ENCODE results near the gene CBS. TPM values are rescaled to one million over a fixed set of nuclear protein-coding genes. Genes with fewer than 3 reads are reported as not detected.

CBS gene
- total and polyA plus RNA-seq, 2 donors (not counting 1 experiment from before 2014, with no cell fraction given): 0.15 to 2.0 TPM

DNA sequence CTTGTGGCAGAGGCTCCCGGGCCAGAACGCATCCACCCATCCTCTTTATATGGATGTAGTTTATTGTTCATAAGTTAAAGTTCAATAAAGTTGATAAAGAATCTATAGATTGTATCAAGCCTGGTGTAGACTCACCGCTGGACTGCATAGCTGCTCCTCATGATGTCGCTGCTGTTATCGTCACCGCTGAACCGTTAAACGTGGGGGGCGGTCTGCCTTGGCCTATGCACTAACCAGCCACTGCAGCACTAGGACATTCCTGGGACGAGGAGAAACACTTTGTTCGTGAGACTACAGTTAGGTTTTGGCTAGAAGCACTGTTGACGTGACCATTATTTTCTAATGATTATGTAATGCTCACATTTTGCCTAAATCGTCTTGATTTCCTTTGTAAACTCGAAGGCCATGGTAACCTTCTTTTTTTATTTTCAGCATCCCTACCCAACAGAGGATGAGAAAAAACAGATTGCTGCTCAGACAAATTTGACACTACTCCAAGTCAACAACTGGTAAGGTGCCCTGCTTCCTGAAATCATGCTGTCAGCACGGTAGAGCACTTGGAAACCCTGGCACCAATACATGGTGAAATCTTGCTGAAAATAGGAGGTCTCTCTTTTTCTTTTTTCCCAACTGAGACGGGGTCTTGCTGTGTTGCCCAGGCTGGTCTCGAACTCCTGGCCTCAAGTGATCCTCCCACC lies 51.0 kb downstream of the CBS start:
- Histone ChIP-seq H3K9ac (ENCODE audit: low read length) (no peak overlapping the region), H3K4me1 (ENCODE audit: control insufficient read depth in 2 of 2, insufficient read depth in 2 of 2, low read length in 2 of 2) (peaks cover 0 to 15% of the 10 kb centered on the region in 2 donors), H3K27me3 (replicated peaks in 1 of 4; ENCODE audit: control extremely low read depth in 1 of 4, control insufficient read depth in 3 of 4, insufficient read depth in 4 of 4, low read length in 3 of 4) (no peaks in the 10 kb centered on the region), H3K27ac (ENCODE audit: low read length in 2 of 2) (no peak overlapping the region), H3K4me2 (replicated peaks; ENCODE audit: low read depth, low read length, poor library complexity, severe bottlenecking) (no peak overlapping the region), H3K4me3 (ENCODE audit: control extremely low read depth in 1 of 5, extremely low read depth in 1 of 5, insufficient read depth in 1 of 5, low read depth in 2 of 5, low read length in 4 of 5) (no peak overlapping the region), H4K20me1 (ENCODE audit: control insufficient read depth, insufficient read depth, low read length, poor library complexity, severe bottlenecking) (no peaks in the 10 kb centered on the region), H3K79me2 (ENCODE audit: control insufficient read depth, insufficient read depth, low read length) (no peaks in the 10 kb centered on the region), H2AFZ (ENCODE audit: insufficient read depth, low read depth, low read length, poor library complexity, severe bottlenecking) (no peak overlapping the region), H3K9me3 (ENCODE audit: control extremely low read depth in 1 of 3, control insufficient read depth in 2 of 3, insufficient read depth in 1 of 3, low read length in 2 of 3) (no peaks in the 10 kb centered on the region), H3K36me3 (replicated peaks in 1 of 2; ENCODE audit: control extremely low read depth in 1 of 2, control insufficient read depth in 1 of 2, extremely low read depth in 1 of 2, insufficient read depth in 2 of 2, low read length in 1 of 2) (peaks cover 0 to 56% of the 10 kb centered on the region in 2 experiments)
- ChIA-PET CTCF (no interaction called here), POLR2A (no interaction called here)
- no peak for TF ChIP-seq EZH2 (IDR thresholded peaks at IDR 0.05; ENCODE audit: borderline replicate concordance, insufficient read depth, low read depth, low read length, poor library complexity, severe bottlenecking)
- TF ChIP-seq, protein P1, sequence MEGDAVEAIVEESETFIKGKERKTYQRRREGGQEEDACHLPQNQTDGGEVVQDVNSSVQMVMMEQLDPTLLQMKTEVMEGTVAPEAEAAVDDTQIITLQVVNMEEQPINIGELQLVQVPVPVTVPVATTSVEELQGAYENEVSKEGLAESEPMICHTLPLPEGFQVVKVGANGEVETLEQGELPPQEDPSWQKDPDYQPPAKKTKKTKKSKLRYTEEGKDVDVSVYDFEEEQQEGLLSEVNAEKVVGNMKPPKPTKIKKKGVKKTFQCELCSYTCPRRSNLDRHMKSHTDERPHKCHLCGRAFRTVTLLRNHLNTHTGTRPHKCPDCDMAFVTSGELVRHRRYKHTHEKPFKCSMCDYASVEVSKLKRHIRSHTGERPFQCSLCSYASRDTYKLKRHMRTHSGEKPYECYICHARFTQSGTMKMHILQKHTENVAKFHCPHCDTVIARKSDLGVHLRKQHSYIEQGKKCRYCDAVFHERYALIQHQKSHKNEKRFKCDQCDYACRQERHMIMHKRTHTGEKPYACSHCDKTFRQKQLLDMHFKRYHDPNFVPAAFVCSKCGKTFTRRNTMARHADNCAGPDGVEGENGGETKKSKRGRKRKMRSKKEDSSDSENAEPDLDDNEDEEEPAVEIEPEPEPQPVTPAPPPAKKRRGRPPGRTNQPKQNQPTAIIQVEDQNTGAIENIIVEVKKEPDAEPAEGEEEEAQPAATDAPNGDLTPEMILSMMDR (IDR thresholded peaks at IDR 0.05): no peak
- DNase-seq (no peak), ATAC-seq (ENCODE audit: low read depth) (no peak)
- H3K9me3 Mint-ChIP-seq (ENCODE audit: insufficient read depth): no peaks in the 10 kb centered on the region
- intact Hi-C loops (cut with micrococcal nuclease): no loop called here
- no peaks in the 10 kb centered on the region for H3K27me3 Mint-ChIP-seq
- H3K4me3 Mint-ChIP-seq: no peak overlapping the region
- peaks cover 16% of the 10 kb centered on the region for H3K4me1 Mint-ChIP-seq
- H3K27ac Mint-ChIP-seq: no peak overlapping the region
- 98% methylated on average over 12 of the region's 17 CpGs for WGBS (ENCODE audit: insufficient coverage)

DNA sequence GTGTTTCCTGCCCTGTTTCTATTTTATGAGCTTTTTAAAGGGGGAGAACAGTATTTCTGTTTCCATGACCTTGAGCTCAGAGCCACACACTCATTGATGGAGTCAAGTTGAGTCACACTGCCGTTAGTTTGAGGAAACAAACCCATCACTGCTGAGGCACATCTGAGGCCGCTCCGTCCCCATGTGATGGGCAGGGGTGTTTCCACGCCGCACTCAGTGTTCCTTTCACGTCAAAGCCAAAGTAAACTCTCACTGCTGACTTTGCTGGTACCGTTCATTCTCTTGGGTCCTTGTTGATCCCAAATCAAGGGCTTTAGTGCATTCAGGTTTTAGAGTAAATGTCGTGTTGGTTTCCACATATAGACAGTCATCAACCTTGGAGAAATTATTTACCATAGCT lies 52.5 kb downstream of the CBS start:
- no peak overlapping the region for H3K4me3 ChIP-seq (ENCODE audit: control extremely low read depth in 1 of 5, extremely low read depth in 1 of 5, insufficient read depth in 1 of 5, low read depth in 2 of 5, low read length in 4 of 5)
- no peaks in the 10 kb centered on the region for H3K9me3 Mint-ChIP-seq (ENCODE audit: insufficient read depth)
- H3K4me2 ChIP-seq (replicated peaks; ENCODE audit: low read depth, low read length, poor library complexity, severe bottlenecking): no peak overlapping the region
- no peak overlapping the region for H3K4me3 Mint-ChIP-seq
- ChIA-PET CTCF (no interaction called here), POLR2A (no interaction called here)
- 94% methylated on average over 7 of the region's 8 CpGs for WGBS (ENCODE audit: insufficient coverage)
- no peaks in the 10 kb centered on the region for H3K27me3 Mint-ChIP-seq
- H3K27ac Mint-ChIP-seq: no peak overlapping the region
- no peak overlapping the region for H3K9ac ChIP-seq (ENCODE audit: low read length)
- peaks cover 19% of the 10 kb centered on the region for H3K4me1 Mint-ChIP-seq
- no peaks in the 10 kb centered on the region for H3K9me3 ChIP-seq (ENCODE audit: control extremely low read depth in 1 of 3, control insufficient read depth in 2 of 3, insufficient read depth in 1 of 3, low read length in 2 of 3)
- intact Hi-C loops (cut with micrococcal nuclease): no loop called here
- H3K4me1 ChIP-seq (ENCODE audit: control insufficient read depth in 2 of 2, insufficient read depth in 2 of 2, low read length in 2 of 2): peaks cover 0 to 26% of the 10 kb centered on the region in 2 donors
- no peaks in the 10 kb centered on the region for H3K27me3 ChIP-seq (replicated peaks in 1 of 4; ENCODE audit: control extremely low read depth in 1 of 4, control insufficient read depth in 3 of 4, insufficient read depth in 4 of 4, low read length in 3 of 4)
- H2AFZ ChIP-seq (ENCODE audit: insufficient read depth, low read depth, low read length, poor library complexity, severe bottlenecking): no peak overlapping the region
- H3K79me2 ChIP-seq (ENCODE audit: control insufficient read depth, insufficient read depth, low read length): no peaks in the 10 kb centered on the region
- TF ChIP-seq, protein P1 (IDR thresholded peaks at IDR 0.05): no peak
- no peak for ATAC-seq (ENCODE audit: low read depth)
- no peak overlapping the region for H3K27ac ChIP-seq (ENCODE audit: low read length in 2 of 2)
- DNase-seq: no peak
- no peaks in the 10 kb centered on the region for H4K20me1 ChIP-seq (ENCODE audit: control insufficient read depth, insufficient read depth, low read length, poor library complexity, severe bottlenecking)
- peaks cover 0 to 46% of the 10 kb centered on the region in 2 experiments for H3K36me3 ChIP-seq (replicated peaks in 1 of 2; ENCODE audit: control extremely low read depth in 1 of 2, control insufficient read depth in 1 of 2, extremely low read depth in 1 of 2, insufficient read depth in 2 of 2, low read length in 1 of 2)
